H1 (cell line): ENCODE measurements around the gene KIF22. TPM values are rescaled to one million over a fixed set of nuclear protein-coding genes. Genes with fewer than 3 reads are reported as not detected.

Source experiments
- ATF3 ChIP-seq: IDR thresholded peaks from 2 replicates; pipeline ENCODE4 v1.6.1; 2011; ENCODE audit warnings: low read depth, mild to moderate bottlenecking, low read length; ENCODE audit not compliant: insufficient read depth
- CBX5 ChIP-seq: fragments of 300-800, 300-1000 bp; sonication (generic); IDR thresholded peaks from 2 replicates; pipeline ENCODE4 v1.7.1; 2016; ENCODE audit warnings: antibody characterized with exemption, low read length, low read depth
- CHD1 ChIP-seq: IDR thresholded peaks from 2 replicates; pipeline ENCODE4 v1.6.1; 2012; ENCODE audit warnings: low read depth, low read length, improper control_type of control experiment
- CREB1 ChIP-seq: IDR thresholded peaks from 2 replicates; pipeline ENCODE4 v1.6.1; 2012; ENCODE audit warnings: inconsistent platforms
- CTCF ChIP-seq, 3 experiments: IDR thresholded peaks; 1 replicate in 2 of 3; 2 replicates in 1 of 3; pipeline versions ENCODE4 v1.5.1 to v1.6.1; 2011; ENCODE audit warnings: low read length in 3 of 3, mild to moderate bottlenecking in 3 of 3, inconsistent platforms in 2 of 3, low read depth in 1 of 3, moderate library complexity in 1 of 3; ENCODE audit not compliant: insufficient read depth in 1 of 3; ENCODE audit errors: control extremely low read depth in 1 of 3
- EP300 ChIP-seq, 2 experiments: IDR thresholded peaks; 1 replicate in 1 of 2; 2 replicates in 1 of 2; pipeline ENCODE4 v1.6.1; 2011 to 2012; ENCODE audit warnings: low read depth in 2 of 2, low read length in 2 of 2, mild to moderate bottlenecking in 2 of 2, borderline replicate concordance in 1 of 2, inconsistent platforms in 1 of 2, moderate library complexity in 1 of 2
- FOSL1 ChIP-seq: IDR thresholded peaks from 2 replicates; pipeline ENCODE4 v1.6.1; 2011; ENCODE audit warnings: mild to moderate bottlenecking, low read depth, low read length, moderate library complexity; ENCODE audit not compliant: insufficient read depth
- JUN ChIP-seq: IDR thresholded peaks from 2 replicates; pipeline ENCODE4 v1.6.1; 2011; ENCODE audit warnings: low read depth, mild to moderate bottlenecking, improper control_type of control experiment, low read length
- KDM5A ChIP-seq: fragments of 200-600 bp; IDR thresholded peaks from 2 replicates; pipeline ENCODE4 v1.7.1; 2012; ENCODE audit warnings: mild to moderate bottlenecking, low read length, inconsistent platforms, mixed read lengths
- RAD21 ChIP-seq, 2 experiments: IDR thresholded peaks in 1 of 2; conservative IDR thresholded peaks in 1 of 2; 2 replicates each; pipeline ENCODE4 v1.6.1; 2011; ENCODE audit warnings: low read depth in 2 of 2, low read length in 2 of 2, improper control_type of control experiment in 1 of 2, inconsistent platforms in 1 of 2, mild to moderate bottlenecking in 1 of 2, moderate library complexity in 1 of 2
- RNF2 ChIP-seq: fragments of 200-900, 300-1000 bp; sonication (generic); IDR thresholded peaks from 2 replicates; pipeline ENCODE4 v1.7.1; 2016; ENCODE audit warnings: borderline replicate concordance, low read depth, mild to moderate bottlenecking, antibody characterized with exemption, low read length; ENCODE audit not compliant: poor library complexity, severe bottlenecking; ENCODE audit errors: missing control alignments
- SIN3A ChIP-seq, 2 experiments: IDR thresholded peaks in 1 of 2; conservative IDR thresholded peaks in 1 of 2; 2 replicates each; pipeline ENCODE4 v1.6.1; 2011 to 2012; ENCODE audit warnings: low read length in 2 of 2, improper control_type of control experiment in 1 of 2, low read depth in 1 of 2, mild to moderate bottlenecking in 1 of 2
- SIRT6 ChIP-seq: IDR thresholded peaks from one replicate; pipeline ENCODE4 v1.7.1; 2012; ENCODE audit warnings: low read length, inconsistent platforms
- SP1 ChIP-seq: IDR thresholded peaks from 2 replicates; pipeline ENCODE4 v1.6.1; 2011; ENCODE audit warnings: low read depth, low read length
- SP4 ChIP-seq: IDR thresholded peaks from 2 replicates; pipeline ENCODE4 v1.6.1; 2012; ENCODE audit warnings: low read length, inconsistent platforms
- SRF ChIP-seq: IDR thresholded peaks from 2 replicates; pipeline ENCODE4 v1.6.1; 2011; ENCODE audit warnings: mild to moderate bottlenecking, low read depth, low read length, moderate library complexity
- SUZ12 ChIP-seq: fragments of 200-600 bp; sonication (generic); IDR thresholded peaks from 2 replicates; pipeline ENCODE4 v1.6.1; 2012; ENCODE audit warnings: mild to moderate bottlenecking, inconsistent platforms, low read length, moderate library complexity, mixed read lengths
- TAF1 ChIP-seq: IDR thresholded peaks from 2 replicates; pipeline ENCODE4 v1.6.1; 2011; ENCODE audit warnings: mild to moderate bottlenecking, low read depth, low read length
- TAF7 ChIP-seq: optimal IDR thresholded peaks from 2 replicates; pipeline ENCODE3; 2011; ENCODE audit warnings: low read depth, mild to moderate bottlenecking, inconsistent platforms, low read length, moderate library complexity, borderline replicate concordance
- TCF12 ChIP-seq: IDR thresholded peaks from 2 replicates; pipeline ENCODE4 v1.6.1; 2011; ENCODE audit warnings: low read depth, mild to moderate bottlenecking, low read length
- polyA plus RNA-seq, 7 experiments: library from polyadenylated mRNA; depleted of rRNA in 3 of 7; stranded (reverse) in 5 of 7; unstranded in 2 of 7; fragments of >200 nt in 5 of 7; fragments of 200-250 nt in 2 of 7; gene quantifications; 1 replicate in 5 of 7; 2 replicates in 1 of 7; 4 replicates in 1 of 7; pipeline versions ENCODE4 v1.2.1 to v1.2.3, GENCODE V29; 2011 to 2013; ENCODE audit warnings: missing spikeins in 2 of 7, mixed read lengths in 2 of 7
- total RNA-seq: library from RNA; stranded (reverse); fragmentation: NEBNext Ultra II Directional; extraction: Animal tissue kit (Norgen Biotek cat#: 25700); gene quantifications from 2 replicates; pipeline ENCODE4 v1.2.1, GENCODE V29; 2021

Gene KIF22
- total and polyA plus RNA-seq, 2 of the 8 experiments (the other 6 are each of a cell fraction or from before 2014, with no cell fraction given) = 139 to 142 TPM

GRCh38 chr16:29790183-29790948 is at the start of gene KIF22 (continued):
- TF ChIP-seq CTCF (IDR thresholded peaks at IDR 0.05; ENCODE audit: control extremely low read depth in 1 of 3, insufficient read depth in 1 of 3, low read depth in 1 of 3, low read length in 3 of 3) = peak; percentile 78 to 84 (median 81)
- peak; percentile 63; the same call in 1 of the 2 replicates for TF ChIP-seq SP1
- TF ChIP-seq EP300 (IDR thresholded peaks at IDR 0.05; ENCODE audit: borderline replicate concordance in 1 of 2, low read depth in 2 of 2, low read length in 2 of 2) = peak in 1 of 2 experiments; percentile 79; a peak in 1 of 3 replicates
- TF ChIP-seq KDM5A = peak; percentile 63
- TF ChIP-seq TCF12 = 0 out of 2 replicates have a peak, but pooled peaks have one; percentile 55
- peak; percentile 71 for TF ChIP-seq TAF7
- no peak for TF ChIP-seq FOSL1
- TF ChIP-seq SUZ12 = no peak
- TF ChIP-seq ATF3 = 0 out of 2 replicates have a peak, but pooled peaks have one; percentile 42
- peak; percentile 54 to 67 for TF ChIP-seq RAD21 (IDR thresholded peaks at IDR 0.05 in 1 of 2, conservative IDR thresholded peaks at IDR 0.05 in 1 of 2; ENCODE audit: low read depth in 2 of 2, low read length in 2 of 2)
- no peak for TF ChIP-seq CHD1
- TF ChIP-seq JUN = no peak
- TF ChIP-seq SIRT6 = no peak
- 0 out of 2 replicates have a peak, but pooled peaks have one; percentile 7 for TF ChIP-seq SRF
- peak; percentile 38 to 67; a peak in 1 of 4 replicates for TF ChIP-seq SIN3A (conservative IDR thresholded peaks at IDR 0.05 in 1 of 2, IDR thresholded peaks at IDR 0.05 in 1 of 2; ENCODE audit: low read depth in 1 of 2, low read length in 2 of 2)
- TF ChIP-seq RNF2 = no peak
- TF ChIP-seq TAF1 = peak; percentile 84
- TF ChIP-seq SP4 = peak; percentile 92
- TF ChIP-seq CREB1 = peak; percentile 76
- no peak for TF ChIP-seq CBX5
